DND-41 (cell line): ENCODE data around the gene LMOD2.

ENCODE experiments used
- EZH2 ChIP-seq: IDR thresholded peaks from 3 replicates; pipeline ENCODE4 v1.6.1; 2012; ENCODE audit warnings: borderline replicate concordance, low read depth, mild to moderate bottlenecking, moderate library complexity, low read length, inconsistent platforms; ENCODE audit not compliant: severe bottlenecking
- TF ChIP-seq, protein P1 (sequence below): IDR thresholded peaks from 2 replicates; pipeline ENCODE4 v1.5.1; 2012; ENCODE audit warnings: borderline replicate concordance, low read length, moderate library complexity, mild to moderate bottlenecking; ENCODE audit not compliant: poor library complexity, severe bottlenecking; ENCODE audit errors: extremely low read depth

- TF ChIP-seq, protein P1, sequence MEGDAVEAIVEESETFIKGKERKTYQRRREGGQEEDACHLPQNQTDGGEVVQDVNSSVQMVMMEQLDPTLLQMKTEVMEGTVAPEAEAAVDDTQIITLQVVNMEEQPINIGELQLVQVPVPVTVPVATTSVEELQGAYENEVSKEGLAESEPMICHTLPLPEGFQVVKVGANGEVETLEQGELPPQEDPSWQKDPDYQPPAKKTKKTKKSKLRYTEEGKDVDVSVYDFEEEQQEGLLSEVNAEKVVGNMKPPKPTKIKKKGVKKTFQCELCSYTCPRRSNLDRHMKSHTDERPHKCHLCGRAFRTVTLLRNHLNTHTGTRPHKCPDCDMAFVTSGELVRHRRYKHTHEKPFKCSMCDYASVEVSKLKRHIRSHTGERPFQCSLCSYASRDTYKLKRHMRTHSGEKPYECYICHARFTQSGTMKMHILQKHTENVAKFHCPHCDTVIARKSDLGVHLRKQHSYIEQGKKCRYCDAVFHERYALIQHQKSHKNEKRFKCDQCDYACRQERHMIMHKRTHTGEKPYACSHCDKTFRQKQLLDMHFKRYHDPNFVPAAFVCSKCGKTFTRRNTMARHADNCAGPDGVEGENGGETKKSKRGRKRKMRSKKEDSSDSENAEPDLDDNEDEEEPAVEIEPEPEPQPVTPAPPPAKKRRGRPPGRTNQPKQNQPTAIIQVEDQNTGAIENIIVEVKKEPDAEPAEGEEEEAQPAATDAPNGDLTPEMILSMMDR: no peak
- no peak for TF ChIP-seq EZH2
Observed at GRCh38 chr7:123628829-123629228, 26.8 kb upstream of the LMOD2 start.
